ENCODE data around the gene PLP2.

PLP2 gene

GRCh38 chrX:49155243-49155899 is 16.3 kb upstream of the PLP2 start:
- no peak for DNase-seq (ENCODE audit: extremely low spot score)
- POLR2A ChIA-PET: interaction anchor here (0.7 to 2.2 kb wide), 16 partner anchors 8 to 197 kb away, joined by 3 to 18 read pairs (median 4); partner anchors contain the start of genes CCDC22, PLP2 and PRICKLE3
- CTCF ChIA-PET: interaction anchor here (0.6 to 1.9 kb wide), 10 partner anchors 8 to 184 kb away, joined by 3 to 6 read pairs (median 4); partner anchors contain the start of gene KCND1
- TF ChIP-seq CTBP1 (IDR thresholded peaks at IDR 0.05; ENCODE audit: borderline replicate concordance) (no peak), PKNOX1 (IDR thresholded peaks at IDR 0.05) (peak; percentile 69; the same call in 1 of the 2 replicates)

- peak; percentile 79 for DNase-seq (ENCODE audit: extremely low spot score)
- CTCF ChIA-PET: interaction anchor here (0.6 to 1.0 kb wide), 6 partner anchors 10 to 135 kb away, joined by 3 to 5 read pairs (median 4); no protein-coding TSS in a partner anchor
- TF ChIP-seq L3MBTL2 (conservative IDR thresholded peaks at IDR 0.05) (peak; percentile 62), FOXM1 (IDR thresholded peaks at IDR 0.05; ENCODE audit: borderline replicate concordance) (no peak), FOXK2 (IDR thresholded peaks at IDR 0.05) (no peak), TARDBP (IDR thresholded peaks at IDR 0.05) (no peak), FOXA1 (IDR thresholded peaks at IDR 0.05) (no peak), LEF1 (IDR thresholded peaks at IDR 0.05; ENCODE audit: borderline replicate concordance) (no peak), ELF4 (IDR thresholded peaks at IDR 0.05) (no peak), CTBP1 (IDR thresholded peaks at IDR 0.05; ENCODE audit: borderline replicate concordance) (no peak)
- POLR2A ChIA-PET: interaction anchor here (0.7 to 2.2 kb wide), 11 partner anchors 8 to 198 kb away, joined by 3 to 18 read pairs (median 4); partner anchors contain the start of genes CCDC22 and PLP2
Observed at GRCh38 chrX:49155900-49156837, 15.5 kb upstream of the PLP2 start.

- no peak for DNase-seq (ENCODE audit: extremely low spot score)
- TF ChIP-seq PKNOX1 (IDR thresholded peaks at IDR 0.05): no peak
- no peak for TF ChIP-seq SP1 (IDR thresholded peaks at IDR 0.05)
- TF ChIP-seq FOXM1 (IDR thresholded peaks at IDR 0.05; ENCODE audit: borderline replicate concordance): no peak
- no peak for TF ChIP-seq ELF4 (IDR thresholded peaks at IDR 0.05)
- ChIA-PET CTCF (interaction anchor here (1.3 kb wide), 1 partner anchor 15 kb away, joined by 3 read pairs; no protein-coding TSS in a partner anchor), POLR2A (no interaction called here)
Observed at GRCh38 chrX:49157194-49157593, 14.5 kb upstream of the PLP2 start.

- ChIA-PET POLR2A (interaction anchor here (0.6 kb wide), 1 partner anchor 32 kb away, joined by 3 read pairs; no protein-coding TSS in a partner anchor), CTCF (interaction anchor here (0.6 kb wide), 1 partner anchor 1063 kb away, joined by 9 read pairs; no protein-coding TSS in a partner anchor)
- TF ChIP-seq ARNT (IDR thresholded peaks at IDR 0.05) (no peak), FOXA1 (IDR thresholded peaks at IDR 0.05) (no peak), FOXM1 (IDR thresholded peaks at IDR 0.05; ENCODE audit: borderline replicate concordance) (no peak), LEF1 (IDR thresholded peaks at IDR 0.05; ENCODE audit: borderline replicate concordance) (no peak), SUZ12 (IDR thresholded peaks at IDR 0.05) (no peak), SP1 (IDR thresholded peaks at IDR 0.05) (no peak), ZNF384 (IDR thresholded peaks at IDR 0.05) (no peak), FOXK2 (IDR thresholded peaks at IDR 0.05) (no peak), HDGF (IDR thresholded peaks at IDR 0.05; ENCODE audit: borderline replicate concordance) (no peak)
- DNase-seq (ENCODE audit: extremely low spot score): no peak
Observed at GRCh38 chrX:49160908-49161307, 10.8 kb upstream of the PLP2 start.

GRCh38 chrX:49161632-49162031 is 10.1 kb upstream of the PLP2 start:
- TF ChIP-seq L3MBTL2 (conservative IDR thresholded peaks at IDR 0.05) (no peak), LEF1 (IDR thresholded peaks at IDR 0.05; ENCODE audit: borderline replicate concordance) (no peak), NFRKB (IDR thresholded peaks at IDR 0.05) (no peak), PKNOX1 (IDR thresholded peaks at IDR 0.05) (no peak), BHLHE40 (IDR thresholded peaks at IDR 0.05; ENCODE audit: borderline replicate concordance) (no peak), SUZ12 (IDR thresholded peaks at IDR 0.05) (no peak), ARNT (IDR thresholded peaks at IDR 0.05) (no peak), FOXK2 (IDR thresholded peaks at IDR 0.05) (no peak), ZNF384 (IDR thresholded peaks at IDR 0.05) (no peak), TARDBP (IDR thresholded peaks at IDR 0.05) (no peak), SP1 (IDR thresholded peaks at IDR 0.05) (no peak), CTBP1 (IDR thresholded peaks at IDR 0.05; ENCODE audit: borderline replicate concordance) (no peak), ELF4 (IDR thresholded peaks at IDR 0.05) (no peak), FOXA1 (IDR thresholded peaks at IDR 0.05) (no peak), HDGF (IDR thresholded peaks at IDR 0.05; ENCODE audit: borderline replicate concordance) (no peak), FOXM1 (IDR thresholded peaks at IDR 0.05; ENCODE audit: borderline replicate concordance) (no peak)
- no peak for DNase-seq (ENCODE audit: extremely low spot score)
- CTCF ChIA-PET: interaction anchor here (0.6 kb wide), 1 partner anchor 1064 kb away, joined by 9 read pairs; no protein-coding TSS in a partner anchor
- POLR2A ChIA-PET: interaction anchor here (0.6 kb wide), 1 partner anchor 31 kb away, joined by 3 read pairs; no protein-coding TSS in a partner anchor

DNA sequence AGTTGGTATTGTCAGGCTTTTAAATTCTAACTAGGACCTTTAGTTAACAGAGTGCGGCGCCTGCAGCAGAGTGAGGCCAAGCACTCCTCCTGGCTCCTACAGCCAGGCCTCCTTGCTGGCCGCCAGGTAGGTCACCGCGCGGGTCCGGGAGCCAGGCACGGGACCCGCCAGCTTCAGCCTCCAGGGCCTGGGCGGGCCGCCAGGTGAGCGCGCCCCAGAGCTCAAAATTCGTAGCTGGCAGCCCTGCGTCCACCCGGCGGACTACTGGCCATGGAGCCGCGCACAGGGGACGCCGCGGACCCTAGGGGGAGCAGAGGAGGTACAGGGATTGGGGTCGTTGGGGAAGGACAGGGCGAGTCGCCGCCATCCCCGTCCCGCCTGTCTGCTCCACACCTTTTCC is 9.1 kb upstream of the PLP2 start, which contains the start of gene MAGIX:
Gene MAGIX (plus strand): TSS at position 139 of the 400 bp plus-strand sequence. CDS start 132 bp downstream, at position 271.
- CTCF ChIA-PET: no interaction called here
- DNase-seq (ENCODE audit: extremely low spot score): no peak
- TF ChIP-seq PKNOX1 (IDR thresholded peaks at IDR 0.05): no peak
- TF ChIP-seq BHLHE40 (IDR thresholded peaks at IDR 0.05; ENCODE audit: borderline replicate concordance): no peak
- TF ChIP-seq LEF1 (IDR thresholded peaks at IDR 0.05; ENCODE audit: borderline replicate concordance): no peak
- TF ChIP-seq TARDBP (IDR thresholded peaks at IDR 0.05): no peak
- TF ChIP-seq SUZ12 (IDR thresholded peaks at IDR 0.05): no peak
- no peak for TF ChIP-seq SP1 (IDR thresholded peaks at IDR 0.05)
- no peak for TF ChIP-seq NFRKB (IDR thresholded peaks at IDR 0.05)
- TF ChIP-seq L3MBTL2 (conservative IDR thresholded peaks at IDR 0.05): no peak
- no peak for TF ChIP-seq CTBP1 (IDR thresholded peaks at IDR 0.05; ENCODE audit: borderline replicate concordance)
- no peak for TF ChIP-seq FOXA1 (IDR thresholded peaks at IDR 0.05)
- no peak for TF ChIP-seq ARNT (IDR thresholded peaks at IDR 0.05)
- TF ChIP-seq ELF4 (IDR thresholded peaks at IDR 0.05): no peak
- TF ChIP-seq ZNF384 (IDR thresholded peaks at IDR 0.05): no peak
- no peak for TF ChIP-seq FOXM1 (IDR thresholded peaks at IDR 0.05; ENCODE audit: borderline replicate concordance)
- POLR2A ChIA-PET: no interaction called here
